ENCODE results near the gene DENND1C.

Gene DENND1C

GRCh38 chr19:6476896-6477431 lies 4.6 kb downstream of the DENND1C start:
- no peak for DNase-seq

GRCh38 chr19:6476155-6476895 lies 5.3 kb downstream of the DENND1C start:
- DNase-seq: no peak

- no peak for DNase-seq
These were observed 6.1 kb downstream of the DENND1C start for GRCh38 chr19:6475321-6476108.

DNA sequence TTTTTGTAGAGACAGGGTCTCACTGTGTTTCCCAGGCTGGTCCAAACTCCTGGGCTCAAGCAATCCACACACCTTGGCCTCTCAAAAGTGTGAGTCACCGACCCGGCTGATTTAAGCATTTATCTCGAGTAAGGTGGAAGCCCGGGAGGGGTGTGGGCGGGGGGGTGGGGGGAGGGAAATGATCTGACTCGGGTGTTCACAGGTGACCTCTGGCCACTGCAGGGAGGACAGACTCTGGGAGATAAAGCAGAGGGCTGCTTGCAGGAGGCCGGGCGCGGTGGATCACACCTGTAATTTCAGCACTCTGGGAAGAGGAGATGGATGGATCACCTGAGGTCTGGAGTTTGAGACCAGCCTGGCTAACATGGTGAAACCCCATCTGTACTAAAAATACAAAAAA lies 7.9 kb downstream of the DENND1C start:
- no peak for DNase-seq

GRCh38 chr19:6472713-6473112 lies 8.9 kb downstream of the DENND1C start:
- DNase-seq: no peak

GRCh38 chr19:6471076-6471475 lies 10.5 kb downstream of the DENND1C start:
- no peak for DNase-seq

DNA sequence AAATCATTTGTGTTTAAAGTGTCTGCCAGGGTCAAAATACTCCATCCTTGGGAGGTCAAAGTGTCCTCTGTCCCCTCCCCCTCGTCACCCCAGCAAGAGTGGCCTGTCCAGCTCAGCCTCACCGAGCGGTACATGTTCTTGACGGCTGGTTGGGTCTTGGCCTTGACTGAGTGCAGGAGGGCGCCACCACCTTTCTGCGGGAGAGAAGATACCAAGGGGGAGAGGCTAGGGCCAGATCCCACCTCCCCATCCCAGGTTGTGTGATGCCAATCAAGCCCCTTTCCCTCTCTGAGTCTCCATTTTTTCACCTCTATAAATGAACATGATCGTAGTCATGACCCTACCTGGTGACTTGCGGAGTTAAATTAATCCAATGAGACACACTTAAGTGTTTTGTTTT lies 11.4 kb downstream of the DENND1C start:
- no peak for DNase-seq

- DNase-seq: no peak
These were observed 14.2 kb downstream of the DENND1C start for GRCh38 chr19:6467384-6467783.

GRCh38 chr19:6466526-6467248 lies 14.9 kb downstream of the DENND1C start:
- DNase-seq: no peak

DNA sequence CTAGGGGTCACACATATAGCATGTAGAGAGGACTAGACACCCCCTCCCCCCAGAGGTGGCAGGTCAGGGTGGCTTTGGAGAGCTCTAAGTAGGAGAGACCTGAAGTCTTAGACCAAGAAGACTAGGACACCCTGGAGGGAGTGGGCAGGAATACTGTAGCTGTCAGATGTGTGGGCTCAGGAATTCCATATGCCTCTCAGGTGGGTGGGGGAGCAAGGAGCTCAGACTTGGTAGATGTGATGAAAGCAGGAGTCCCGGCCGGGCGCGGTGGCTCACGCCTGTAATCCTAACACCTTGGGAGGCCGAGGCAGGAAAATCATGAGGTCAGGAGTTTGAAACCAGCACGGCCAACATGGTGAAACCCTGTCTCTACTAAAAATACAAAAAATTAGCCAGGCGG lies 15.9 kb downstream of the DENND1C start:
- DNase-seq: no peak

DNA sequence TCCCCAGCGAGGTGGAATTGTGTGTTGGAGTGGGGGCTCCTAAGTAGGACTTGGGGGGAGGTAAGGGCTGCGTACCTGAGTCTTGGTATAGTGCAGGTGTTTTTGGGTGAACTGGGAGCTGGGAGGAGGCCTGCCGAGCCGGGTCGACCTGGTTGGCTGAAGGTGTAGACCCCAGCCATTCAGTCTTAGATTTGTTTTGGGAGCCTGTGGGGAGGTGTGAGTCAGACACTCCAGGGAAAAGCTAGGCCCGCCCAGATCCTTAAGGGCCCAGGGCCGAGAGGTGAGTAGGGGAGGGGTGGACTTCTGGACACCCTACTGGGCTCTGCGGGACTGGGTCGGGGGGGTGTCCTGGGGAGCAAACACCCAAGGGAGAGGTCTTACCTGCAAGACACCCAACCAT lies 16.6 kb downstream of the DENND1C start:
- DNase-seq: no peak

- peak; percentile 66 for DNase-seq
These were observed 17.3 kb downstream of the DENND1C start, which contains the start of gene CRB3 for GRCh38 chr19:6464070-6464873. CRB3 (plus strand) TSS chr19:6464271; CDS start chr19:6464702, 431 bp downstream.

- peak; percentile 93 for DNase-seq
These were observed 21.3 kb downstream of the DENND1C start for GRCh38 chr19:6460099-6460884.

GRCh38 chr19:6459262-6460098 lies 22.1 kb downstream of the DENND1C start, which contains the start of gene SLC25A23:
SLC25A23 (minus strand) TSS chr19:6459792; CDS start chr19:6459628, 164 bp downstream.
- no peak for DNase-seq

DNA sequence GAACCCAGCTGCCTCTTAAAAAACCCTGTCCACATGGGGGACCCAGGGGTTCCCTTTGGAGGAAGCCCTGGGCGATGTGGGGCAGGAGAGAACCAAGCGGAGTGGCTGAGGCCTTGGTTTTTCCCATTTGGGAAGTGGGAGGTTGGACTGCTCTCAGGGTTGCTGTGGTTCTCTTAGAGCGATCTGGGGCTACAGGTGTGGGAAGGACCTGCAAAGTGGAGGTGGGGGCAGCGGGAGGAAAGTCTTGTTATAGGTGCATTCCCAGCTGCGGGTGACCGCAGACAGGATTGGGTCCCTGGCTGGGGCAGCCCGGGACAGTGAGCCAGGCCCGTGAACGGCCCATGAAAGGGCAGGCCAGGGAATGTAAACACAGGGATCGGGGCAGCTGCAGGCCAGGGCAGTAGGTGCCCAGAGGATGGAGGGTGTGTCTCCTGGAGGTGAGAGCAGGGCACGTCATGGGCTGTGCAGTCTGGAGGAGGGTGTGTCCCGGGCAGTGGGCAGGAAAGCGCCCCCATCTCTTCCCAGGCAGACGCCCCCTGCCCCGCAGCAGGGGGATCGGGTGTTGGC lies 22.8 kb downstream of the DENND1C start:
- DNase-seq: no peak

GRCh38 chr19:6457958-6458694 lies 23.5 kb downstream of the DENND1C start:
- DNase-seq: no peak

- DNase-seq: no peak
These were observed 25.7 kb downstream of the DENND1C start for GRCh38 chr19:6455924-6456323.

GRCh38 chr19:6453951-6454565 lies 27.5 kb downstream of the DENND1C start:
- no peak for DNase-seq

- no peak for DNase-seq
These were observed 28.7 kb downstream of the DENND1C start for GRCh38 chr19:6452899-6453298.
